Liver (tissue), 9 donors: ENCODE measurements around the gene EDC3. TPM values are rescaled to one million over a fixed set of nuclear protein-coding genes. Genes with fewer than 3 reads are reported as not detected.

Experiments
- DNase-seq: peaks from one replicate; pipeline ENCODE4 v3.0.0-alpha.2; 2017; ENCODE audit warnings: low spot score
- H3K27ac ChIP-seq, 2 donors: one replicate each; pipeline ENCODE4 v1.7.0; 2013; ENCODE audit warnings: inconsistent platforms in 2 of 2, low read length in 2 of 2, control low read depth in 1 of 2, low read depth in 1 of 2, mild to moderate bottlenecking in 1 of 2
- H3K27me3 ChIP-seq, 4 donors: one replicate each; pipeline versions ENCODE4 v1.6.1 to v1.7.0; 2013; ENCODE audit warnings: low read length in 3 of 4, inconsistent platforms in 1 of 4, mild to moderate bottlenecking in 1 of 4, moderate library complexity in 1 of 4; ENCODE audit not compliant: control insufficient read depth in 4 of 4, insufficient read depth in 4 of 4
- H3K36me3 ChIP-seq, 4 donors: one replicate each; pipeline versions ENCODE4 v1.6.1 to v1.7.0; 2013; ENCODE audit warnings: low read length in 3 of 4, mild to moderate bottlenecking in 3 of 4, low read depth in 1 of 4, moderate library complexity in 1 of 4; ENCODE audit not compliant: control insufficient read depth in 4 of 4, insufficient read depth in 3 of 4
- H3K4me1 ChIP-seq, 4 donors: one replicate each; pipeline versions ENCODE4 v1.6.1 to v1.7.0; 2013; ENCODE audit warnings: low read length in 3 of 4, mild to moderate bottlenecking in 3 of 4, moderate library complexity in 1 of 4; ENCODE audit not compliant: control insufficient read depth in 4 of 4, insufficient read depth in 4 of 4
- H3K4me3 ChIP-seq, 3 donors: one replicate each; pipeline versions ENCODE4 v1.6.1 to v1.7.0; 2013; ENCODE audit warnings: low read length in 3 of 3, control low read depth in 1 of 3, low read depth in 1 of 3, mild to moderate bottlenecking in 1 of 3
- H3K9ac ChIP-seq, 2 donors: one replicate each; pipeline ENCODE4 v1.7.0; 2013; ENCODE audit warnings: low read length in 2 of 2, mild to moderate bottlenecking in 2 of 2, moderate library complexity in 2 of 2, control low read depth in 1 of 2, low read depth in 1 of 2
- H3K9me3 ChIP-seq, 4 donors: one replicate each; pipeline versions ENCODE4 v1.6.1 to v1.7.0; 2013; ENCODE audit warnings: low read length in 3 of 4; ENCODE audit not compliant: control insufficient read depth in 4 of 4
- CTCF ChIP-seq: fragments of 150-350 bp; IDR thresholded peaks from 2 replicates; pipeline ENCODE4 v1.5.1; 2017; ENCODE audit warnings: improper control_type of control experiment, low read depth, low read length; ENCODE audit not compliant: missing input control
- EGR1 ChIP-seq, 2 donors: IDR thresholded peaks; 2 replicates each; pipeline ENCODE4 v1.6.1; 2016 to 2018; ENCODE audit warnings: antibody characterized with exemption in 2 of 2, low read depth in 2 of 2
- FOXA1 ChIP-seq: IDR thresholded peaks from 2 replicates; pipeline ENCODE4 v1.6.1; 2016; ENCODE audit warnings: antibody characterized with exemption
- GABPA ChIP-seq, 2 donors: IDR thresholded peaks in 1 of 2; conservative IDR thresholded peaks in 1 of 2; 2 replicates each; pipeline ENCODE4 v1.6.1; 2016; ENCODE audit warnings: antibody characterized with exemption in 2 of 2, mild to moderate bottlenecking in 1 of 2, moderate library complexity in 1 of 2
- HNF4A ChIP-seq, 2 donors: conservative IDR thresholded peaks; 2 replicates each; pipeline ENCODE4 v1.6.1; 2016; ENCODE audit warnings: antibody characterized with exemption in 2 of 2, mild to moderate bottlenecking in 2 of 2
- HNF4G ChIP-seq: IDR thresholded peaks from 2 replicates; pipeline ENCODE4 v1.6.1; 2016; ENCODE audit warnings: antibody characterized with exemption
- JUND ChIP-seq, 2 donors: IDR thresholded peaks; 2 replicates each; pipeline ENCODE4 v1.6.1; 2016; ENCODE audit warnings: antibody characterized with exemption in 2 of 2
- RAD21 ChIP-seq, 2 donors: IDR thresholded peaks; 2 replicates each; pipeline ENCODE4 v1.6.1; 2016; ENCODE audit warnings: antibody characterized with exemption in 2 of 2, mild to moderate bottlenecking in 2 of 2
- SP1 ChIP-seq: IDR thresholded peaks from 2 replicates; pipeline ENCODE4 v1.6.1; 2018; ENCODE audit warnings: antibody characterized with exemption, mild to moderate bottlenecking
- TAF1 ChIP-seq: conservative IDR thresholded peaks from 2 replicates; pipeline ENCODE4 v1.6.1; 2016; ENCODE audit warnings: antibody characterized with exemption, mild to moderate bottlenecking
- WGBS: extraction: QIAGEN DNeasy Blood & Tissue Kit; methylation state at CpG from one replicate; pipeline ENCODE4 v1.1.7; 2013; 5-methylcytosine and 5-hydroxymethylcytosine counted together
- polyA plus RNA-seq, 2 donors: library from polyadenylated mRNA; stranded (reverse) in 1 of 2; unstranded in 1 of 2; fragments of 200-250 nt in 1 of 2; fragments of >200 nt in 1 of 2; fragmentation: Nextera tagmentation in 1 of 2; extraction: Ambion mirVana in 1 of 2; gene quantifications; one replicate each; pipeline versions ENCODE4 v1.2.1 to v1.2.3, GENCODE V29; 2013 to 2015
- total RNA-seq, 2 donors: library from RNA; depleted of rRNA; stranded (reverse); fragments of >200 nt; gene quantifications; one replicate each; pipeline ENCODE4 v1.2.3, GENCODE V29; 2014
- TF ChIP-seq, protein P1 (sequence below): IDR thresholded peaks from 2 replicates; pipeline ENCODE4 v1.6.1; 2016; ENCODE audit warnings: antibody characterized with exemption, mild to moderate bottlenecking
- TF ChIP-seq, protein P2 (sequence below): IDR thresholded peaks from 2 replicates; pipeline ENCODE4 v1.6.1; 2016; ENCODE audit warnings: antibody characterized with exemption
- donor health status: healthy.
- donor health status: healthy.
- donor health status: healthy.
- donor health status: healthy.
- donor health status: healthy.

The EDC3 gene
- total and polyA plus RNA-seq, 4 donors: 5.8 to 9.5 (median 7.4) TPM

DNA sequence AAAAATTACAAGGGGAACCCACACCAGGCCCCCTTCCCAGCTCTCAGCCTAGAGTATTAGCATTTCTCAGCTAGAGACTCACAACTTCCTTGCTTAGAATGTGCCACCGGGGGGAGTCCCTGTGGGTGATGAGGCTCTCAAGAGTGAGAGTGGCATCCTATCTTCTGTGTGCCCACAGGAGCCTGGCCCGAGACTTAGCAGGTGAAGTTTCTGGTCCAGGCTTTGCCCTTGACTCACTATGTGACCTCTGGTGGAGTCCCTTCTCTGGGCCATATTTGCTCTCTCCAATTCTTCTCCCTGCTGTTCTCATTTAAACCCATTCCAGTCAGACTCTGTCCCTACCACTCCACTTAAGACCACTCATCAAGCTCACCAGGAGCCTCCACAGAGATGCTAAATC, 62.0 kb downstream of the EDC3 start:
- TF ChIP-seq, protein P1, sequence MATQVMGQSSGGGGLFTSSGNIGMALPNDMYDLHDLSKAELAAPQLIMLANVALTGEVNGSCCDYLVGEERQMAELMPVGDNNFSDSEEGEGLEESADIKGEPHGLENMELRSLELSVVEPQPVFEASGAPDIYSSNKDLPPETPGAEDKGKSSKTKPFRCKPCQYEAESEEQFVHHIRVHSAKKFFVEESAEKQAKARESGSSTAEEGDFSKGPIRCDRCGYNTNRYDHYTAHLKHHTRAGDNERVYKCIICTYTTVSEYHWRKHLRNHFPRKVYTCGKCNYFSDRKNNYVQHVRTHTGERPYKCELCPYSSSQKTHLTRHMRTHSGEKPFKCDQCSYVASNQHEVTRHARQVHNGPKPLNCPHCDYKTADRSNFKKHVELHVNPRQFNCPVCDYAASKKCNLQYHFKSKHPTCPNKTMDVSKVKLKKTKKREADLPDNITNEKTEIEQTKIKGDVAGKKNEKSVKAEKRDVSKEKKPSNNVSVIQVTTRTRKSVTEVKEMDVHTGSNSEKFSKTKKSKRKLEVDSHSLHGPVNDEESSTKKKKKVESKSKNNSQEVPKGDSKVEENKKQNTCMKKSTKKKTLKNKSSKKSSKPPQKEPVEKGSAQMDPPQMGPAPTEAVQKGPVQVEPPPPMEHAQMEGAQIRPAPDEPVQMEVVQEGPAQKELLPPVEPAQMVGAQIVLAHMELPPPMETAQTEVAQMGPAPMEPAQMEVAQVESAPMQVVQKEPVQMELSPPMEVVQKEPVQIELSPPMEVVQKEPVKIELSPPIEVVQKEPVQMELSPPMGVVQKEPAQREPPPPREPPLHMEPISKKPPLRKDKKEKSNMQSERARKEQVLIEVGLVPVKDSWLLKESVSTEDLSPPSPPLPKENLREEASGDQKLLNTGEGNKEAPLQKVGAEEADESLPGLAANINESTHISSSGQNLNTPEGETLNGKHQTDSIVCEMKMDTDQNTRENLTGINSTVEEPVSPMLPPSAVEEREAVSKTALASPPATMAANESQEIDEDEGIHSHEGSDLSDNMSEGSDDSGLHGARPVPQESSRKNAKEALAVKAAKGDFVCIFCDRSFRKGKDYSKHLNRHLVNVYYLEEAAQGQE: no peak
- peak; percentile 3 for TF ChIP-seq CTCF
- no peak overlapping the region for H3K4me3 ChIP-seq
- DNase-seq: no peak
- peaks cover 15 to 74% (median 42%) of the 10 kb centered on the region in 4 donors for H3K36me3 ChIP-seq
- H3K27ac ChIP-seq: no peak overlapping the region
- H3K9me3 ChIP-seq: no peaks in the 10 kb centered on the region
- H3K4me1 ChIP-seq: peaks cover 2 to 15% (median 7%) of the 10 kb centered on the region in 4 donors
- no peak overlapping the region for H3K9ac ChIP-seq
- no peaks in the 10 kb centered on the region for H3K27me3 ChIP-seq
- 84% methylated on average over 2 of the region's 2 CpGs for whole genome bisulfite sequencing

DNA sequence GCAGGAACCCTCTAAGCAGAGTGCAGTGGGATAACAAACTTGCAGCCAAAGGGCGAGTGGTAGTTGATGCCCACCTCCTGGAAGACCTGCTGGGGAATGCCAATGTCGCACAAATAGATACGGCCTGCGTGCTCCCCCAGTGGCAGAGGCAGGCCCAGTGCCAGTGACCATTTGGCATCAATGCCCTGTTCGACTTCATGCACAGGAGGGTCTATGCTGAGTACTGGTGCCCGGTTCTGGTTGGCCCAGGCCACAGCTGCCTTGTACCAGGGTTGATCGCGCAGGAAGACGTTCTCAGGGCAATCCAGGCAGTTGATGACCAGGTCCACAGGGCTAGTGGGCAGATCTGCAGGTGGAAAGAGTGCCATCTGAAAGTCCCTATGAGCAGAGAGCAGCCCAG, 63.2 kb downstream of the EDC3 start:
- Histone ChIP-seq H3K27me3 (no peaks in the 10 kb centered on the region), H3K9me3 (no peaks in the 10 kb centered on the region), H3K27ac (no peak overlapping the region), H3K4me1 (peaks cover 2 to 15% (median 7%) of the 10 kb centered on the region in 4 donors), H3K4me3 (no peak overlapping the region), H3K9ac (no peak overlapping the region), H3K36me3 (peaks cover 23 to 80% (median 52%) of the 10 kb centered on the region in 4 donors)
- TF ChIP-seq, protein P2, sequence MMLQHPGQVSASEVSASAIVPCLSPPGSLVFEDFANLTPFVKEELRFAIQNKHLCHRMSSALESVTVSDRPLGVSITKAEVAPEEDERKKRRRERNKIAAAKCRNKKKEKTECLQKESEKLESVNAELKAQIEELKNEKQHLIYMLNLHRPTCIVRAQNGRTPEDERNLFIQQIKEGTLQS: no peak
- TF ChIP-seq TAF1 (no peak), EGR1 (IDR thresholded peaks at IDR 0.05; ENCODE audit: low read depth in 2 of 2) (no peak), GABPA (IDR thresholded peaks at IDR 0.05 in 1 of 2, conservative IDR thresholded peaks at IDR 0.05 in 1 of 2) (no peak), HNF4G (no peak), HNF4A (conservative IDR thresholded peaks at IDR 0.05) (no peak), SP1 (no peak), FOXA1 (no peak), JUND (IDR thresholded peaks at IDR 0.05) (no peak)
- no peak for DNase-seq
- 92% methylated on average over 9 of the region's 9 CpGs for WGBS

GRCh38 chr15:74631935-74632560, 63.8 kb downstream of the EDC3 start:
- Histone ChIP-seq H3K4me1 (peaks cover 2 to 15% (median 7%) of the 10 kb centered on the region in 4 donors), H3K9ac (no peak overlapping the region), H3K9me3 (no peaks in the 10 kb centered on the region), H3K36me3 (peaks cover 27 to 80% (median 53%) of the 10 kb centered on the region in 4 donors), H3K27me3 (no peaks in the 10 kb centered on the region), H3K27ac (no peak overlapping the region), H3K4me3 (no peak overlapping the region)
- 71% methylated on average over 8 of the region's 8 CpGs for WGBS
- TF ChIP-seq, protein P2: no peak
- peak; percentile 69 to 83 for TF ChIP-seq RAD21 (IDR thresholded peaks at IDR 0.05)
- no peak for TF ChIP-seq EGR1 (IDR thresholded peaks at IDR 0.05; ENCODE audit: low read depth in 2 of 2)
- TF ChIP-seq CTCF: peak; percentile 76
- peak; percentile 79 for DNase-seq
